ENCODE data around the gene FOXB2.
"Not testable (repeated sequence)": the region's sequence is repeated elsewhere in the genome, so short reads cannot be mapped to it uniquely, and the experiment has no call there.

Gene FOXB2

GRCh38 chr9:77019236-77019925 is at the start of gene FOXB2:
Gene FOXB2, plus strand, starts transcription at chr9:77019655. Its CDS starts 0 bp downstream, at chr9:77019655.
- H3K27me3 ChIP-seq (ENCODE audit: control insufficient read depth, insufficient read depth, low read length) = peaks cover 98% of the 10 kb centered on the region
- no peaks in the 10 kb centered on the region for H3K36me3 ChIP-seq (ENCODE audit: control insufficient read depth, insufficient read depth, low read length)
- no peak within 1 kb of the TSS for H3K9ac ChIP-seq (ENCODE audit: low read length)
- H3K4me1 ChIP-seq (ENCODE audit: control insufficient read depth, insufficient read depth, low read length) = no peaks in the 10 kb centered on the region
- H3K4me3 ChIP-seq (ENCODE audit: low read length) = no peak within 1 kb of the TSS
- no peaks in the 10 kb centered on the region for H3K9me3 ChIP-seq (ENCODE audit: control insufficient read depth, low read length)

GRCh38 chr9:76969716-76970115 is 49.7 kb upstream of the FOXB2 start:
- no peaks in the 10 kb centered on the region for H3K36me3 ChIP-seq (ENCODE audit: control insufficient read depth, insufficient read depth, low read length)
- H3K9ac ChIP-seq (ENCODE audit: low read length) = no peak overlapping the region
- H3K27me3 ChIP-seq (ENCODE audit: control insufficient read depth, insufficient read depth, low read length) = no peaks in the 10 kb centered on the region
- no peaks in the 10 kb centered on the region for H3K4me1 ChIP-seq (ENCODE audit: control insufficient read depth, insufficient read depth, low read length)
- H3K9me3 ChIP-seq (ENCODE audit: control insufficient read depth, low read length) = no peaks in the 10 kb centered on the region
- H3K4me3 ChIP-seq (ENCODE audit: low read length) = no peak overlapping the region

DNA sequence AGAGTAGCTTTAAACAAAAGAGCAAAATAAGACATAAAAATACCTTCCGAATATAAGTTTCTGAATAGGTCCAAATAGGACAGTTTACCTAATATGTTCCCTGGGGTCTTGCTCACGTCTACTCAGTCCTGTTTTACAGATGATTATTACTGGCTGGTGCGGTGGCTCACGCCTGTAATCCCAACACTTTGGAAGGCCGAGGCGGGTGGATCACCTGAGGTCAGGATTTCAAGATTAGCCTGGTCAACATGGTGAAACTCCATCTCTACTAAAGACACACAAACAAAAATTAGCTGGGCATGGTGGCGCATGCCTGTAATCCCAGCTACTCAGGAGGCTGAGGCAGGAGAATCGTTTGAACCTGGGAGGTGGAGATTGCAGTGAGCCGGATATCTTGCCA is 40.6 kb upstream of the FOXB2 start:
- not testable (repeated sequence) for H3K4me3 ChIP-seq (ENCODE audit: low read length); H3K27me3 ChIP-seq (ENCODE audit: control insufficient read depth, insufficient read depth, low read length); H3K9ac ChIP-seq (ENCODE audit: low read length)

DNA sequence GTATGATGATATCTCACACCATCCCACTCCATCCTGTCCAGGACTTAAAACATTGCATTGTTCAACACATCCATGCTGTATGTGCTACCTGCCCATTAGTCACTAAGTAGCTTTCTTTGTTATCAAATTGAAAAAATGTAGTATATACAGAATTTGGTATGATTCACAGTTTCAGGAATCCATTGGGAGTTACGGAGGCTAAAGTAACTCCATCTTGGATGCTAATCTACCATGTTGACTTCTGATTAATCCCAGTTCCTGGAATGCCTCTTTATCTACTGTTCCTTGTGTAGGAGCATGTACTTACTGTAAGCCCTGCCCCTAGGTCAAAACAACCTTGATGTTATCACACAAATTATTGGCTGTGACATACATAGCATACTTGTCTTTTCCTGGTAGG is 38.9 kb upstream of the FOXB2 start:
- Histone ChIP-seq H3K9ac (ENCODE audit: low read length) (no peak overlapping the region), H3K4me3 (ENCODE audit: low read length) (no peak overlapping the region), H3K9me3 (ENCODE audit: control insufficient read depth, low read length) (no peaks in the 10 kb centered on the region), H3K27me3 (ENCODE audit: control insufficient read depth, insufficient read depth, low read length) (no peaks in the 10 kb centered on the region), H3K4me1 (ENCODE audit: control insufficient read depth, insufficient read depth, low read length) (no peaks in the 10 kb centered on the region), H3K36me3 (ENCODE audit: control insufficient read depth, insufficient read depth, low read length) (no peaks in the 10 kb centered on the region)

More for the DNA sequence above, 40.6 kb upstream of the FOXB2 start:
- H3K9me3 ChIP-seq (ENCODE audit: control insufficient read depth, low read length); H3K4me1 ChIP-seq (ENCODE audit: control insufficient read depth, insufficient read depth, low read length); H3K36me3 ChIP-seq (ENCODE audit: control insufficient read depth, insufficient read depth, low read length): not testable (repeated sequence)

DNA sequence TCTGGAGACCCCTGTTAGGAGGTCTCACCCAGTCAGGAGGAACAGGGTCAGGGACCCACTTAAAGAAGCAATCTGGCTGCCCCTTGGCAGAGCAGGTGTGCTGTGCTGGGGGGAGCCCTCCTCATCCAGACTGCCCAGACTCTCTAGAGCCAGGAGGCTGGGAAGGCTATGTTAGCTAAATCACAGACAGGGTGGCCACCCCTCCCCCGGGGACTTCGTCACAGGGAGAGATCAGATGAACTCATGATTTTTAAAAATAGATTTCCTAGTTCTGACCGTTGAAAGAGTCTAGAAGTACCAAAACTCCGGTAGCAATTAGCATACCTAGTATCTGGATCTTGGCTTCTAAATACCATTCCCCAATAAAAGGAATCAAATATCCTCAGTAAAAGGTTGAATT is 35.0 kb upstream of the FOXB2 start:
- H3K9me3 ChIP-seq (ENCODE audit: control insufficient read depth, low read length) = no peaks in the 10 kb centered on the region
- no peaks in the 10 kb centered on the region for H3K36me3 ChIP-seq (ENCODE audit: control insufficient read depth, insufficient read depth, low read length)
- no peak overlapping the region for H3K9ac ChIP-seq (ENCODE audit: low read length)
- no peaks in the 10 kb centered on the region for H3K27me3 ChIP-seq (ENCODE audit: control insufficient read depth, insufficient read depth, low read length)
- H3K4me3 ChIP-seq (ENCODE audit: low read length) = no peak overlapping the region
- H3K4me1 ChIP-seq (ENCODE audit: control insufficient read depth, insufficient read depth, low read length) = no peaks in the 10 kb centered on the region

DNA sequence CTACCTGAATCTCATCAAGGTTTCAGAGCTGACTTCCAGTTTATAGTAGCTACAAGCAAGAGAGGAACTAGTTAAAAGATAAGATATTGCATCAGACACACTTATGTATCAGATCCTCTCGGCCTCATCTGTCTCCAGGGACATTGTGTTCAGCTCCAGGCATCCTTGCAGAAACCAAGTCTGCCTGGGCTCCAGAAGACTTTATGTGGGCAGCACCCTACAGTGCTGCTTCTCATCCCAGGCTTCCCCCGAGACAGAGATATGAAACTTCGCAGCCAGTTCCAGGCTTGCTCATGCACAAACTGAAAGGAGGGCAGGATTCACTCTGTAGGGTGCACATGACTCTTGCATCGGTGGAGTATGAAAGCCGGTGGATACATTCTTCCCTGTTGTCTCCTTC is 33.9 kb upstream of the FOXB2 start:
- H3K9ac ChIP-seq (ENCODE audit: low read length) = no peak overlapping the region
- no peaks in the 10 kb centered on the region for H3K36me3 ChIP-seq (ENCODE audit: control insufficient read depth, insufficient read depth, low read length)
- no peaks in the 10 kb centered on the region for H3K4me1 ChIP-seq (ENCODE audit: control insufficient read depth, insufficient read depth, low read length)
- H3K9me3 ChIP-seq (ENCODE audit: control insufficient read depth, low read length) = no peaks in the 10 kb centered on the region
- no peak overlapping the region for H3K4me3 ChIP-seq (ENCODE audit: low read length)
- no peaks in the 10 kb centered on the region for H3K27me3 ChIP-seq (ENCODE audit: control insufficient read depth, insufficient read depth, low read length)

GRCh38 chr9:76987594-76988200 is 31.8 kb upstream of the FOXB2 start:
- Histone ChIP-seq H3K9ac (ENCODE audit: low read length) (no peak overlapping the region), H3K27me3 (ENCODE audit: control insufficient read depth, insufficient read depth, low read length) (no peaks in the 10 kb centered on the region), H3K4me3 (ENCODE audit: low read length) (no peak overlapping the region), H3K4me1 (ENCODE audit: control insufficient read depth, insufficient read depth, low read length) (no peaks in the 10 kb centered on the region), H3K36me3 (ENCODE audit: control insufficient read depth, insufficient read depth, low read length) (no peaks in the 10 kb centered on the region), H3K9me3 (ENCODE audit: control insufficient read depth, low read length) (no peaks in the 10 kb centered on the region)

DNA sequence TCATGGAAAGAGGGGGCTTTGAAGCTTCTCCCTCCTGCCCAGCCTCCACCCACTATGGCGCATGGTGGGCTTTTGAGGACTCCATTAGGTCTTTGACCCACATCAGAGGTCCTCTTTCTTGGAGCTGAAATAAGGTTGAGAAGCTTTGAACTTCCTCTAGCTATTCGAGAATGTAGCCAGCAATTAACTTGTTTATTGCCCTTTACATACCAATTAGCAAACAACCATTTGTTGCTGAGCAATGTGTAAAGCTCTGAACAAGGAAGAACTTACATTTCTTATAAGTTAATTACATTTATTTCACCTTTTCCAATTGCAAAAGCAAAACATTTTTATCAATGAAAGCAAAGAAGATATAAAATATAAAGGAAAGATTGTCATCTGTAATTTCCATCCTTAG is 30.5 kb upstream of the FOXB2 start:
- no peaks in the 10 kb centered on the region for H3K27me3 ChIP-seq (ENCODE audit: control insufficient read depth, insufficient read depth, low read length)
- H3K4me1 ChIP-seq (ENCODE audit: control insufficient read depth, insufficient read depth, low read length) = no peaks in the 10 kb centered on the region
- no peaks in the 10 kb centered on the region for H3K9me3 ChIP-seq (ENCODE audit: control insufficient read depth, low read length)
- no peak overlapping the region for H3K9ac ChIP-seq (ENCODE audit: low read length)
- no peak overlapping the region for H3K4me3 ChIP-seq (ENCODE audit: low read length)
- no peaks in the 10 kb centered on the region for H3K36me3 ChIP-seq (ENCODE audit: control insufficient read depth, insufficient read depth, low read length)

DNA sequence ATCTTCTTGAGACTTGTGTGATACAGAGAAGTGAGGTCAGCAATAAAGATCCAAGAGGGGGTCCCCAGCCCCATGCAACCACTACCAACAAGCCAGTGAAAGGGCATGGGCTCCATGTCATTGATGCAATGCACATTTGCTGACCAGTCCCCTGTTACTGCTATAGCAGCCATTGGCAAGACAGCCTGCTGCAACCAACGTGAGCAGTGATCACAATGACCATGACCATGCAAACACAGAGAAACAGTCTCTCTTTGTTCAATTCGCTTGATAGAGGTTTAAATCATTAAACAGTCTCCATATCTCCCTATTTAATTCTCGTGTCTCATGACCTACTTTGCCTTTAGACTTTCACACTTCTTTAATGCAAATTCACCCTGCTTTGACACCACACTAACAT is 30.0 kb upstream of the FOXB2 start:
- no peak overlapping the region for H3K9ac ChIP-seq (ENCODE audit: low read length)
- H3K9me3 ChIP-seq (ENCODE audit: control insufficient read depth, low read length) = no peaks in the 10 kb centered on the region
- no peaks in the 10 kb centered on the region for H3K36me3 ChIP-seq (ENCODE audit: control insufficient read depth, insufficient read depth, low read length)
- H3K4me1 ChIP-seq (ENCODE audit: control insufficient read depth, insufficient read depth, low read length) = no peaks in the 10 kb centered on the region
- H3K27me3 ChIP-seq (ENCODE audit: control insufficient read depth, insufficient read depth, low read length) = no peaks in the 10 kb centered on the region
- no peak overlapping the region for H3K4me3 ChIP-seq (ENCODE audit: low read length)

- no peaks in the 10 kb centered on the region for H3K9me3 ChIP-seq (ENCODE audit: control insufficient read depth, low read length)
- no peak overlapping the region for H3K4me3 ChIP-seq (ENCODE audit: low read length)
- no peak overlapping the region for H3K9ac ChIP-seq (ENCODE audit: low read length)
- no peaks in the 10 kb centered on the region for H3K4me1 ChIP-seq (ENCODE audit: control insufficient read depth, insufficient read depth, low read length)
- no peaks in the 10 kb centered on the region for H3K27me3 ChIP-seq (ENCODE audit: control insufficient read depth, insufficient read depth, low read length)
- no peaks in the 10 kb centered on the region for H3K36me3 ChIP-seq (ENCODE audit: control insufficient read depth, insufficient read depth, low read length)
These were observed 22.8 kb upstream of the FOXB2 start for GRCh38 chr9:76996700-76997099.

DNA sequence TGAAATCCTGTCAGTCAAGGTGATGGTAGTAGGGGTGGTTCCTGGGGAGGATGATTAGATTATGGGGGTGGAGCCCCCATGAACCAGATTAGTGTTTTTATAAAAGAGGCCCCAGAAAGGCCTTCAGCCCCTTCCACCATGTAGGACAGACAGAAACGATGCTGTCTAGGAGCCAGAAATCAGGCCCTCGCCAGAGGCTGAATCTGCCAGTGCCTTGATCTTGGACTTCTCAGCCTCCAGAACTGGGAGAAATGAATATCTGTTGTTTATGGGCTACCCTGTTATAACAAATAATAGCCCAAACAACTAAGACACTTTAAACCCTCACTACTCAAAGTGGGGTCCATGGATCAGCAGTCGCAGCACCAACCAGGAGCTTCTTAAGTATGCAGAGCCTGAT is 20.2 kb upstream of the FOXB2 start:
- H3K9ac ChIP-seq (ENCODE audit: low read length) = no peak overlapping the region
- H3K4me3 ChIP-seq (ENCODE audit: low read length) = no peak overlapping the region
- H3K4me1 ChIP-seq (ENCODE audit: control insufficient read depth, insufficient read depth, low read length) = no peaks in the 10 kb centered on the region
- H3K36me3 ChIP-seq (ENCODE audit: control insufficient read depth, insufficient read depth, low read length) = no peaks in the 10 kb centered on the region
- no peaks in the 10 kb centered on the region for H3K9me3 ChIP-seq (ENCODE audit: control insufficient read depth, low read length)
- no peaks in the 10 kb centered on the region for H3K27me3 ChIP-seq (ENCODE audit: control insufficient read depth, insufficient read depth, low read length)

DNA sequence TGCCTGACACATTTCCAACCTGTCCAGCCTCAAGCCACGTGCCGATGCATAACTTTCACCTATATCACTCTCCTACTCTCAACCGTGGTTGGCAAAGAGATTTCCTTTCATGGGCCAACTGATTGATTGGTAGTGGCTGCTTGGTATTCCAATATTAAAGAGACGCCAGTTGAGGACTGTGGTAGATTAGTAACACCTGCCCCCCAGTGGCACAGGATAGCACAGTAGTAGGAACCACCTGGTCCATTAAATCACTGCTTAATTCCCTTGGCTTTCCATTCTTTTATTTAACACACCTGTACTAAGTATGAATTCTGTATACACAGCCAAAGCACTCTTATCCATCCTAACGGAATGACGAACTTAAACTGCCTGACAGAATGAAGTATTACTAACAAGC is 19.1 kb upstream of the FOXB2 start:
- Histone ChIP-seq H3K27me3 (ENCODE audit: control insufficient read depth, insufficient read depth, low read length) (no peaks in the 10 kb centered on the region), H3K4me1 (ENCODE audit: control insufficient read depth, insufficient read depth, low read length) (no peaks in the 10 kb centered on the region), H3K9me3 (ENCODE audit: control insufficient read depth, low read length) (no peaks in the 10 kb centered on the region), H3K36me3 (ENCODE audit: control insufficient read depth, insufficient read depth, low read length) (no peaks in the 10 kb centered on the region), H3K9ac (ENCODE audit: low read length) (no peak overlapping the region), H3K4me3 (ENCODE audit: low read length) (no peak overlapping the region)

GRCh38 chr9:77003366-77003765 is 16.1 kb upstream of the FOXB2 start:
- no peak overlapping the region for H3K4me3 ChIP-seq (ENCODE audit: low read length)
- H3K36me3 ChIP-seq (ENCODE audit: control insufficient read depth, insufficient read depth, low read length) = no peaks in the 10 kb centered on the region
- no peaks in the 10 kb centered on the region for H3K27me3 ChIP-seq (ENCODE audit: control insufficient read depth, insufficient read depth, low read length)
- no peaks in the 10 kb centered on the region for H3K4me1 ChIP-seq (ENCODE audit: control insufficient read depth, insufficient read depth, low read length)
- no peak overlapping the region for H3K9ac ChIP-seq (ENCODE audit: low read length)
- no peaks in the 10 kb centered on the region for H3K9me3 ChIP-seq (ENCODE audit: control insufficient read depth, low read length)

All from mucosa of stomach (tissue), 1 donor.